Body of pancreas (tissue), 4 donors: Measurements from ENCODE around the gene FOXL3. TPM values are rescaled to one million over a fixed set of nuclear protein-coding genes. Genes with fewer than 3 reads are reported as not detected.

Experiments
- ATAC-seq: fragments of 150-250 bp; one replicate; pipeline ENCODE4 v1.9.1; 2016
- DNase-seq, 4 donors: peaks; one replicate each; pipeline ENCODE4 v3.0.0-alpha.2; 2019
- H3K27ac ChIP-seq, 4 donors: fragments of 200-600 bp; sonication (generic); 1 replicate in 3 of 4; 2 replicates in 1 of 4; pipeline versions ENCODE4 v1.5.1 to v1.6.1; 2016 to 2019; ENCODE audit warnings: mild to moderate bottlenecking in 1 of 4, mixed read lengths in 1 of 4, moderate library complexity in 1 of 4
- H3K27me3 ChIP-seq, 2 donors: fragments of 200-600 bp; sonication (generic); one replicate each; pipeline ENCODE4 v1.6.0; 2016; ENCODE audit warnings: mild to moderate bottlenecking in 1 of 2
- H3K36me3 ChIP-seq, 2 donors: fragments of 200-600 bp; sonication (generic); replicated peaks in 1 of 2; 2 replicates each; pipeline ENCODE4 v1.5.1; 2016; ENCODE audit warnings: low read depth in 2 of 2; ENCODE audit not compliant: insufficient read depth in 1 of 2
- H3K4me1 ChIP-seq: fragments of 200-600 bp; sonication (generic); one replicate; pipeline ENCODE4 v1.6.0; 2016
- H3K4me3 ChIP-seq, 2 donors: fragments of 200-600 bp; sonication (generic); 1 replicate in 1 of 2; 2 replicates in 1 of 2; pipeline ENCODE4 v1.5.1; 2016 to 2019
- H3K9me3 ChIP-seq, 3 donors: fragments of 200-600 bp; sonication (generic); 1 replicate in 2 of 3; 2 replicates in 1 of 3; pipeline ENCODE4 v1.5.1; 2016
- CTCF ChIP-seq, 7 experiments: fragments of 450-650 bp in 4 of 7; fragments of 200-600 bp in 3 of 7; sonication (generic) in 3 of 7; IDR thresholded peaks; one replicate each; pipeline ENCODE4 v1.5.1; 2016 to 2019; ENCODE audit warnings: antibody characterized with exemption in 7 of 7
- POLR2A ChIP-seq, 3 donors: fragments of 450-650 bp; IDR thresholded peaks; one replicate each; pipeline ENCODE4 v1.6.1; 2016; ENCODE audit warnings: antibody characterized with exemption in 3 of 3, mild to moderate bottlenecking in 2 of 3
- whole genome bisulfite sequencing, 2 donors: methylation state at CpG; one replicate each; pipeline ENCODE4 v1.1.5; 2017; 5-methylcytosine and 5-hydroxymethylcytosine counted together
- intact Hi-C: fragments of 100-400 bp; cut with DNase I; formaldehyde crosslinking; loops from one replicate; pipeline ENCODE4 v1.15.1; 2023
- total RNA-seq, 2 donors: library from RNA; depleted of rRNA; stranded (reverse); fragments of >200 nt; gene quantifications; one replicate each; pipeline ENCODE4 v1.1.0, GENCODE V29; 2016

FOXL3 gene
- total RNA-seq, 2 donors from 2014 or later: not detected

GRCh38 chr7:274266-274665, 15.7 kb upstream of the FOXL3 start:
- ATAC-seq: no peak
- no peak for DNase-seq
- H3K4me1 ChIP-seq: peaks cover 6% of the 10 kb centered on the region
- 24 to 49% methylated on average over 2 of the region's 2 CpGs for WGBS, 2 donors
- intact Hi-C loops: no loop called here
- no peaks in the 10 kb centered on the region for H3K27me3 ChIP-seq
- no peak for TF ChIP-seq CTCF (IDR thresholded peaks at IDR 0.05)
- TF ChIP-seq POLR2A (IDR thresholded peaks at IDR 0.05): no peak
- no peaks in the 10 kb centered on the region for H3K36me3 ChIP-seq
- H3K4me3 ChIP-seq: no peak overlapping the region
- peaks cover 0 to 4% (median 0%) of the 10 kb centered on the region in 3 donors for H3K9me3 ChIP-seq
- no peak overlapping the region for H3K27ac ChIP-seq

- Histone ChIP-seq H3K9me3 (peaks cover 0 to 4% (median 0%) of the 10 kb centered on the region in 3 donors), H3K27me3 (no peaks in the 10 kb centered on the region), H3K36me3 (no peaks in the 10 kb centered on the region), H3K4me1 (no peaks in the 10 kb centered on the region), H3K27ac (no peak overlapping the region), H3K4me3 (no peak overlapping the region)
- 52 to 69% methylated on average over 3 to 10 of the region's 10 CpGs for WGBS, 2 donors
- DNase-seq (no peak), ATAC-seq (no peak)
- intact Hi-C loops: no loop called here
- TF ChIP-seq CTCF (IDR thresholded peaks at IDR 0.05) (no peak), POLR2A (IDR thresholded peaks at IDR 0.05) (no peak)
Measured at GRCh38 chr7:276230-276835, 13.6 kb upstream of the FOXL3 start.

- TF ChIP-seq CTCF (IDR thresholded peaks at IDR 0.05) (no peak), POLR2A (IDR thresholded peaks at IDR 0.05) (no peak)
- Histone ChIP-seq H3K9me3 (peaks cover 0 to 4% (median 0%) of the 10 kb centered on the region in 3 donors), H3K4me1 (no peaks in the 10 kb centered on the region), H3K4me3 (no peak overlapping the region), H3K27ac (no peak overlapping the region), H3K27me3 (no peaks in the 10 kb centered on the region), H3K36me3 (no peaks in the 10 kb centered on the region)
- DNase-seq (no peak), ATAC-seq (no peak)
- intact Hi-C loops: no loop called here
- WGBS, 2 donors: 90 to 94% methylated on average over 4 of the region's 4 CpGs
Measured at GRCh38 chr7:277228-277627, 12.7 kb upstream of the FOXL3 start.

GRCh38 chr7:278081-278480, 11.9 kb upstream of the FOXL3 start:
- DNase-seq: no peak

More at GRCh38 chr7:278081-278480, 11.9 kb upstream of the FOXL3 start:
- no peak overlapping the region for H3K27ac ChIP-seq
- intact Hi-C loops: no loop called here
- TF ChIP-seq POLR2A (IDR thresholded peaks at IDR 0.05): no peak
- no peak for TF ChIP-seq CTCF (IDR thresholded peaks at IDR 0.05)
- peaks cover 0 to 2% (median 0%) of the 10 kb centered on the region in 3 donors for H3K9me3 ChIP-seq
- ATAC-seq: no peak
- H3K4me3 ChIP-seq: no peak overlapping the region
- no peaks in the 10 kb centered on the region for H3K36me3 ChIP-seq
- WGBS, 2 donors: 79 to 86% methylated on average over 5 of the region's 5 CpGs
- H3K27me3 ChIP-seq: no peaks in the 10 kb centered on the region
- no peaks in the 10 kb centered on the region for H3K4me1 ChIP-seq
